Spleen (tissue), 11 donors: Measurements from ENCODE around the gene CYFIP2. TPM values are rescaled to one million over a fixed set of nuclear protein-coding genes. Genes with fewer than 3 reads are reported as not detected.
"Not testable (repeated sequence)": the region's sequence is repeated elsewhere in the genome, so short reads cannot be mapped to it uniquely, and the experiment has no call there.

ENCODE experiments used
- DNase-seq: peaks from one replicate; pipeline ENCODE4 v3.0.0-alpha.2; 2020
- H3K27ac ChIP-seq, 8 donors: fragments of 200-600 bp; sonication (generic) in 7 of 8; 1 replicate in 4 of 8; 2 replicates in 4 of 8; pipeline versions ENCODE4 v1.5.0 to v1.8.0; 2016 to 2021; ENCODE audit warnings: inconsistent platforms in 4 of 8, mild to moderate bottlenecking in 4 of 8, moderate library complexity in 1 of 8
- H3K27me3 ChIP-seq, 7 donors: fragments of 200-600 bp; sonication (generic) in 6 of 7; replicated peaks in 1 of 7; 1 replicate in 4 of 7; 2 replicates in 3 of 7; pipeline versions ENCODE4 v1.5.0 to v1.8.0; 2016 to 2021; ENCODE audit warnings: inconsistent platforms in 3 of 7, mild to moderate bottlenecking in 1 of 7
- H3K36me3 ChIP-seq, 6 donors: fragments of 200-600 bp; sonication (generic) in 5 of 6; 1 replicate in 4 of 6; 2 replicates in 2 of 6; pipeline versions ENCODE4 v1.5.0 to v1.8.0; 2016 to 2021; ENCODE audit warnings: inconsistent platforms in 2 of 6
- H3K4me1 ChIP-seq, 6 donors: fragments of 200-600 bp; sonication (generic) in 5 of 6; 1 replicate in 3 of 6; 2 replicates in 3 of 6; pipeline versions ENCODE4 v1.5.0 to v1.8.0; 2016 to 2021; ENCODE audit warnings: inconsistent platforms in 3 of 6
- H3K4me3 ChIP-seq, 8 donors: fragments of 200-600 bp; sonication (generic) in 7 of 8; 1 replicate in 4 of 8; 2 replicates in 4 of 8; pipeline versions ENCODE4 v1.5.0 to v1.8.0; 2016 to 2021; ENCODE audit warnings: inconsistent platforms in 4 of 8, mild to moderate bottlenecking in 4 of 8, moderate library complexity in 2 of 8
- H3K9me3 ChIP-seq, 8 donors: fragments of 200-600 bp; sonication (generic) in 7 of 8; 1 replicate in 4 of 8; 2 replicates in 4 of 8; pipeline versions ENCODE4 v1.5.0 to v1.8.0; 2016 to 2021; ENCODE audit warnings: inconsistent platforms in 4 of 8
- POLR2A ChIP-seq, 3 donors: fragments of 450-650 bp; IDR thresholded peaks; one replicate each; pipeline ENCODE4 v1.5.1; 2017; ENCODE audit warnings: antibody characterized with exemption in 3 of 3, mild to moderate bottlenecking in 1 of 3
- POLR2AphosphoS5 ChIP-seq, 3 donors: sonication (generic); formaldehyde crosslinking; IDR thresholded peaks; one replicate each; pipeline ENCODE4 v1.5.1; 2017; ENCODE audit warnings: antibody characterized with exemption in 3 of 3
- WGBS, 5 donors: extraction: QIAGEN DNeasy Blood & Tissue Kit in 3 of 5; methylation state at CpG; one replicate each; pipeline versions ENCODE4 v1.1.5 to v1.1.7; 2013 to 2018; 5-methylcytosine and 5-hydroxymethylcytosine counted together
- intact Hi-C: fragments of 100-400 bp; cut with DNase I; formaldehyde crosslinking; loops from one replicate; pipeline ENCODE4 v1.15.0; 2023; ENCODE audit warnings: low total_unique reads
- polyA plus RNA-seq, 3 donors: library from polyadenylated mRNA; stranded (reverse); fragments of 200-250 nt; gene quantifications; one replicate each; pipeline ENCODE4 v1.2.1, GENCODE V29; 2013
- total RNA-seq, 7 donors: library from RNA; depleted of rRNA in 3 of 7; stranded (reverse); fragments of >200 nt in 3 of 7; fragmentation: NEBNext Ultra II Directional in 4 of 7; extraction: Animal tissue kit (Norgen Biotek cat#: 25700) in 4 of 7; gene quantifications; one replicate each; pipeline versions ENCODE4 v1.1.0 to v1.2.1, GENCODE V29; 2016 to 2021
- TF ChIP-seq, protein P1 (sequence below), 11 experiments: fragments of 200-600 bp in 7 of 11; fragments of 450-650 bp in 4 of 11; sonication (generic) in 4 of 11; IDR thresholded peaks in 8 of 11; conservative IDR thresholded peaks in 3 of 11; 1 replicate in 7 of 11; 2 replicates in 4 of 11; pipeline versions ENCODE4 v1.4.0 to v1.8.0; 2016 to 2021; ENCODE audit warnings: antibody characterized with exemption in 11 of 11, inconsistent platforms in 4 of 11, mild to moderate bottlenecking in 1 of 11
- donor health status: healthy with polysubstance abuse.
- donor health status: DM: no; HTN: no; CAD: no; lungs with moderate emphysema.
- donor health status: DM: no; HTN: no; CAD: no.
- donor health status: Bipolar disorder and iron deficiency.
- donor health status: healthy.
- donor health status: DM: no; HTN: no; CAD: no.
- donor health status: DM: yes; HTN: yes; CAD: no.

The CYFIP2 gene
- total and polyA plus RNA-seq, 10 donors, result 74.8 to 232 (median 159) TPM

DNA sequence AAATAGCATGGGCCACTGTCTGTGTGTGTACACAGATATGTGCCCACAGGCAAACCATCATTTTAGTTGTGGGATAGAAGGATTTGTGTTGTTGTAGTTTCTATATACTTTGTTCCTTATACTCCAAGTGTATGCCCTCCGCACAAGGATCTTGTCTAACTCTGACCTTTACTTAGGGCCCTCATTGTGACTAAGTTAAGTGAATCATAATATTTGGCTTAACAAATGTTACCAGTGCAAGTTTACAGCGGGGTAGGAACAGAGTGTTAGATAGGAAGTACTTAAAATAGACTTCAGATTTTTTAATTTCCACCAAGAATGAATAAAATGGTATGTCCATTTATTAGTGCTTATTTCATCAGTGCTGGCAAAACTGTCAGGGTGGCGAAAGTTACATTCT lies 29.5 kb upstream of the CYFIP2 start:
- no peaks in the 10 kb centered on the region for H3K27me3 ChIP-seq
- no peak for DNase-seq
- TF ChIP-seq, protein P1, sequence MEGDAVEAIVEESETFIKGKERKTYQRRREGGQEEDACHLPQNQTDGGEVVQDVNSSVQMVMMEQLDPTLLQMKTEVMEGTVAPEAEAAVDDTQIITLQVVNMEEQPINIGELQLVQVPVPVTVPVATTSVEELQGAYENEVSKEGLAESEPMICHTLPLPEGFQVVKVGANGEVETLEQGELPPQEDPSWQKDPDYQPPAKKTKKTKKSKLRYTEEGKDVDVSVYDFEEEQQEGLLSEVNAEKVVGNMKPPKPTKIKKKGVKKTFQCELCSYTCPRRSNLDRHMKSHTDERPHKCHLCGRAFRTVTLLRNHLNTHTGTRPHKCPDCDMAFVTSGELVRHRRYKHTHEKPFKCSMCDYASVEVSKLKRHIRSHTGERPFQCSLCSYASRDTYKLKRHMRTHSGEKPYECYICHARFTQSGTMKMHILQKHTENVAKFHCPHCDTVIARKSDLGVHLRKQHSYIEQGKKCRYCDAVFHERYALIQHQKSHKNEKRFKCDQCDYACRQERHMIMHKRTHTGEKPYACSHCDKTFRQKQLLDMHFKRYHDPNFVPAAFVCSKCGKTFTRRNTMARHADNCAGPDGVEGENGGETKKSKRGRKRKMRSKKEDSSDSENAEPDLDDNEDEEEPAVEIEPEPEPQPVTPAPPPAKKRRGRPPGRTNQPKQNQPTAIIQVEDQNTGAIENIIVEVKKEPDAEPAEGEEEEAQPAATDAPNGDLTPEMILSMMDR (IDR thresholded peaks at IDR 0.05 in 8 of 11, conservative IDR thresholded peaks at IDR 0.05 in 3 of 11), result no peak
- no peak for TF ChIP-seq POLR2AphosphoS5 (IDR thresholded peaks at IDR 0.05)
- TF ChIP-seq POLR2A (IDR thresholded peaks at IDR 0.05), result no peak
- H3K36me3 ChIP-seq, result peaks cover 0 to 73% (median 4%) of the 10 kb centered on the region in 6 donors
- 89 to 95% (median 93%) methylated on average over 3 of the region's 3 CpGs for whole genome bisulfite sequencing, 5 donors
- intact Hi-C loops, result no loop called here
- no peaks in the 10 kb centered on the region for H3K9me3 ChIP-seq
- H3K27ac ChIP-seq, result no peak overlapping the region
- H3K4me1 ChIP-seq, result no peaks in the 10 kb centered on the region
- no peak overlapping the region for H3K4me3 ChIP-seq

DNA sequence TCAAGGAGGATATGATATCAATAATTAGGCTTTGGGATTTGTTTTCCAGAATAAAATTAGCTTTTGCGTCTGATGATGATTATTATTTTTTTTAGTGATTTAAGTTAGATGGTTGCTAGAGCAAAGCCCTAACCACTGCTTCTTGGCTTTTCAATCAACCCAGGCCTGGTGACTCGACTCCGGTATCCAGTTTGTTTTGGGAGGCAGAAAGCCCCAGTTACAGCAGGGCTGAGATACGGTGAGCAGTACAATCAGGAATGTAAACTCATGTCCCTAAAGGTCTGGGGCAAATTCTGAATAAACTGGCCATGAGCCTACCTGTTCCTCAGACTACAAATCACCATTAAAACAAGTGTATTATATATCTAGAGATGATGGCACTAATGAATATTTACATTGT lies 24.4 kb upstream of the CYFIP2 start:
- intact Hi-C loops, result no loop called here
- DNase-seq, result no peak
- Histone ChIP-seq H3K9me3 (no peaks in the 10 kb centered on the region), H3K36me3 (peaks cover 0 to 94% (median 8%) of the 10 kb centered on the region in 6 donors), H3K4me1 (no peaks in the 10 kb centered on the region), H3K27me3 (no peaks in the 10 kb centered on the region), H3K4me3 (no peak overlapping the region), H3K27ac (no peak overlapping the region)
- TF ChIP-seq, protein P1 (IDR thresholded peaks at IDR 0.05 in 8 of 11, conservative IDR thresholded peaks at IDR 0.05 in 3 of 11), result no peak
- no peak for TF ChIP-seq POLR2AphosphoS5 (IDR thresholded peaks at IDR 0.05)
- no peak for TF ChIP-seq POLR2A (IDR thresholded peaks at IDR 0.05)
- WGBS, 5 donors, result 90 to 94% (median 93%) methylated on average over 4 of the region's 4 CpGs

DNA sequence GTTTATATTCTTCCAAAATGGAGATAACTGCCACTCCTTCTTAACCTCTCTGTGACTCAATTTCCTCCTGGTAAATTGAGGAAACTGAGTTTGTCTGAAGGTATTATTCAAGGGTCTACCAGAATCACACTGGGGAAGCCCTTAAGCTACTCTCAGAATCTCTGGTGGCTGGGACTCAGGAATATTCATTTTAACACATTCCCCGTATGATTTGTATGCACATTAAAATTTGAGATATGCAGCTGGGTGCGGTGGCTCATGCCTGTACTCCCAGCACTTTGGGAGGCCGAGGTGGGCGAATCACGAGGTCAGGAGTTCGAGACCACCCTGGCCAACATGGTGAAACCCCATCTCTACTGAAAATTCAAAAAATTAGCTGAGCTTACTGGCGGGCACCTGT lies 21.2 kb upstream of the CYFIP2 start:
- Histone ChIP-seq H3K4me1 (peaks cover 0 to 25% (median 10%) of the 10 kb centered on the region in 6 donors), H3K36me3 (peaks cover 0 to 69% (median 4%) of the 10 kb centered on the region in 6 donors)
- intact Hi-C loops, H3K4me3 ChIP-seq, H3K27ac ChIP-seq, H3K9me3 ChIP-seq, H3K27me3 ChIP-seq, DNase-seq: not testable (repeated sequence)
- WGBS, 5 donors, result 61 to 81% (median 74%) methylated on average over 7 of the region's 7 CpGs

DNA sequence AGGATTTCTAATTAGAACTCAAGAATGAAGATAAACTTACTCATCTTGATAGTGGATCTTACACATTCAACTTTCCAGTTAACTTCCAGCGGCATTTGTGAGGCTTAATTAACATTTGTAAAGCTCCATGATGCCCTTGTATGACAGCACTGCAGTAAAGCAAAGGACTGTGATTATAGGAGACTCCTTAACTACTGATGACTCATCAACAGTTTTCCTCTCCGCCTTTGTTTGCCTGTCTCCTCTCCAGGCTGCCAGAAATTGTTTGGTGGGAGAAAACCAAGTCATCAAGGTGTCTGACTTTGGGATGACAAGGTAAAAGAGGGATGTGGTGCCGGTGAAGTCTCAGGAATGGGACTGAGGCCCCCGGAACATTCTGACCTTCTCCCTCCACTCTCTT lies 20.4 kb upstream of the CYFIP2 start:
- peaks cover 0 to 67% (median 4%) of the 10 kb centered on the region in 6 donors for H3K36me3 ChIP-seq
- no peak overlapping the region for H3K27ac ChIP-seq
- DNase-seq, result no peak
- H3K9me3 ChIP-seq, result no peaks in the 10 kb centered on the region
- intact Hi-C loops, result no loop called here
- TF ChIP-seq, protein P1 (IDR thresholded peaks at IDR 0.05 in 8 of 11, conservative IDR thresholded peaks at IDR 0.05 in 3 of 11), result no peak
- TF ChIP-seq POLR2AphosphoS5 (IDR thresholded peaks at IDR 0.05), result no peak
- no peak for TF ChIP-seq POLR2A (IDR thresholded peaks at IDR 0.05)
- H3K4me1 ChIP-seq, result peaks cover 0 to 33% (median 12%) of the 10 kb centered on the region in 6 donors
- no peaks in the 10 kb centered on the region for H3K27me3 ChIP-seq
- 84 to 91% (median 90%) methylated on average over 4 of the region's 4 CpGs for WGBS, 5 donors
- H3K4me3 ChIP-seq, result no peak overlapping the region

DNA sequence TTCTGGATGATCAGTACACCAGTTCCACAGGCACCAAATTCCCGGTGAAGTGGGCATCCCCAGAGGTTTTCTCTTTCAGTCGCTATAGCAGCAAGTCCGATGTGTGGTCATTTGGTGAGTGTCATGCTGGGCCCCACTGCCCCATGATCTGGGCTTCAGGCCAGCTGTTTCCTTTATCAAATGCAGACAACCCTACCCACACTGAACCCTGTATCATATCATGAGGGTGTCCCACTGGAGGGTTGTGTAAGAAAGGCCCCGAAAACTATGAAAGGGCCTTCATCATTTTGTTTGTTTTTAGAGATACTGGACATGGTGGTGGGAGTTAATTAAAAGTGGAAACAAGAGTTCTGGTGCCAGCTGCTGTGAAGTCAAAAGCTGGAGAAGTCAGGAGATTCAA lies 20.0 kb upstream of the CYFIP2 start:
- Histone ChIP-seq H3K4me3 (no peak overlapping the region), H3K27me3 (no peaks in the 10 kb centered on the region), H3K36me3 (peaks cover 0 to 64% (median 4%) of the 10 kb centered on the region in 6 donors), H3K9me3 (no peaks in the 10 kb centered on the region), H3K4me1 (peaks cover 0 to 37% (median 12%) of the 10 kb centered on the region in 6 donors), H3K27ac (no peak overlapping the region)
- no peak for DNase-seq
- no peak for TF ChIP-seq POLR2A (IDR thresholded peaks at IDR 0.05)
- TF ChIP-seq POLR2AphosphoS5 (IDR thresholded peaks at IDR 0.05), result no peak
- TF ChIP-seq, protein P1 (IDR thresholded peaks at IDR 0.05 in 8 of 11, conservative IDR thresholded peaks at IDR 0.05 in 3 of 11), result no peak
- 85 to 93% (median 89%) methylated on average over 4 of the region's 4 CpGs for WGBS, 5 donors
- intact Hi-C loops, result no loop called here
